Adrenal gland (tissue), 12 donors: ENCODE measurements around the gene PRIMA1. TPM values are rescaled to one million over a fixed set of nuclear protein-coding genes. Genes with fewer than 3 reads are reported as not detected.

ENCODE experiments used
- DNase-seq, 7 donors: peaks; one replicate each; pipeline ENCODE4 v3.0.0-alpha.2; 2019 to 2020
- H3K27ac ChIP-seq, 5 donors: fragments of 200-600 bp; sonication (generic) in 4 of 5; 1 replicate in 3 of 5; 2 replicates in 2 of 5; pipeline versions ENCODE4 v1.5.1 to v1.8.0; 2016 to 2020; ENCODE audit warnings: mild to moderate bottlenecking in 1 of 5
- H3K27me3 ChIP-seq: fragments of 200-600 bp; 2 replicates; pipeline ENCODE4 v1.8.0; 2021
- H3K36me3 ChIP-seq, 2 donors: fragments of 200-600 bp; replicated peaks in 1 of 2; 1 replicate in 1 of 2; 2 replicates in 1 of 2; pipeline versions ENCODE4 v1.5.1 to v1.8.0; 2018 to 2022
- H3K4me1 ChIP-seq, 2 donors: fragments of 200-600 bp; replicated peaks in 1 of 2; 1 replicate in 1 of 2; 2 replicates in 1 of 2; pipeline versions ENCODE4 v1.5.1 to v1.8.0; 2018 to 2021
- H3K4me3 ChIP-seq, 4 donors: fragments of 200-600 bp; sonication (generic) in 3 of 4; one replicate each; pipeline ENCODE4 v1.5.1; 2016 to 2018
- H3K9me3 ChIP-seq, 3 donors: fragments of 200-600 bp; sonication (generic) in 1 of 3; replicated peaks in 1 of 3; 1 replicate in 2 of 3; 2 replicates in 1 of 3; pipeline versions ENCODE4 v1.5.1 to v1.8.0; 2016 to 2021
- CTCF ChIP-seq, 6 experiments: fragments of 450-650 bp in 4 of 6; fragments of 200-600 bp in 2 of 6; sonication (generic) in 1 of 6; IDR thresholded peaks; 1 replicate in 5 of 6; 2 replicates in 1 of 6; pipeline versions ENCODE4 v1.5.1 to v1.8.0; 2016 to 2021; ENCODE audit warnings: antibody characterized with exemption in 6 of 6, mild to moderate bottlenecking in 2 of 6, moderate library complexity in 1 of 6
- POLR2A ChIP-seq, 2 donors: fragments of 450-650 bp; IDR thresholded peaks; one replicate each; pipeline ENCODE4 v1.6.1; 2017; ENCODE audit warnings: antibody characterized with exemption in 2 of 2, mild to moderate bottlenecking in 2 of 2, moderate library complexity in 1 of 2
- WGBS, 4 donors: extraction: QIAGEN DNeasy Blood & Tissue Kit in 2 of 4; methylation state at CpG; one replicate each; pipeline versions ENCODE4 v1.1.5 to v1.1.7; 2013 to 2017; 5-methylcytosine and 5-hydroxymethylcytosine counted together
- intact Hi-C, 2 donors: fragments of 100-400 bp; cut with DNase I; formaldehyde crosslinking; loops; one replicate each; pipeline versions ENCODE4 v1.14.1 to v1.15.0; 2022 to 2023
- polyA plus RNA-seq, 3 donors: library from polyadenylated mRNA; stranded (reverse); fragments of 200-250 nt in 2 of 3; fragments of 350-450 nt in 1 of 3; fragmentation: Illumina TruSeq in 1 of 3; extraction: RNeasy Lipid Tissue Mini Kit (QIAGEN cat#74804) in 1 of 3; gene quantifications; one replicate each; pipeline ENCODE4 v1.2.3, GENCODE V29; 2013 to 2014
- total RNA-seq, 9 donors: library from RNA; depleted of rRNA in 4 of 9; stranded (reverse); fragments of >200 nt in 4 of 9; fragments of 120-200 nt in 1 of 9; fragmentation: NEBNext Ultra II Directional in 1 of 9; extraction: Animal tissue kit (Norgen Biotek cat#: 25700) in 1 of 9; gene quantifications; one replicate each; pipeline versions ENCODE4 v1.1.0 to v1.2.4, GENCODE V29; 2013 to 2023
- donor health status: healthy with polysubstance abuse.
- donor health status: Bipolar disorder and iron deficiency.
- donor health status: DM: yes; HTN: yes; CAD: no.
- donor health status: DM: no; HTN: no; CAD: no.
- donor health status: DM: no; HTN: no; CAD: no.
- donor health status: DM: yes; HTN: yes; CAD: no.

The PRIMA1 gene
- total and polyA plus RNA-seq, 12 donors, result 0.47 to 4.7 (median 1.7) TPM; not detected in 1

GRCh38 chr14:93712079-93712837 lies 76.0 kb downstream of the PRIMA1 start:
- no peaks in the 10 kb centered on the region for H3K4me1 ChIP-seq
- intact Hi-C loops, result no loop called here
- no peak overlapping the region for H3K4me3 ChIP-seq
- DNase-seq, result peak in 1 of 7 donors; percentile 29
- H3K27ac ChIP-seq, result no peak overlapping the region
- H3K9me3 ChIP-seq, result no peaks in the 10 kb centered on the region
- TF ChIP-seq CTCF (IDR thresholded peaks at IDR 0.05) (no peak), POLR2A (IDR thresholded peaks at IDR 0.05) (no peak)
- WGBS, 4 donors, result 50 to 63% (median 56%) methylated on average over 8 to 9 of the region's 9 CpGs
- no peaks in the 10 kb centered on the region for H3K27me3 ChIP-seq
- no peaks in the 10 kb centered on the region for H3K36me3 ChIP-seq

- Histone ChIP-seq H3K27ac (no peak overlapping the region), H3K9me3 (no peaks in the 10 kb centered on the region), H3K4me1 (no peaks in the 10 kb centered on the region), H3K4me3 (no peak overlapping the region), H3K27me3 (no peaks in the 10 kb centered on the region), H3K36me3 (no peaks in the 10 kb centered on the region)
- DNase-seq, result peak in 1 of 7 donors; percentile 5
- WGBS, 4 donors, result 75 to 92% (median 85%) methylated on average over 4 of the region's 4 CpGs
- intact Hi-C loops, result no loop called here
- TF ChIP-seq CTCF (IDR thresholded peaks at IDR 0.05) (no peak), POLR2A (IDR thresholded peaks at IDR 0.05) (no peak)
Observed at GRCh38 chr14:93709249-93709648, 79.0 kb downstream of the PRIMA1 start.

- H3K9me3 ChIP-seq, result no peaks in the 10 kb centered on the region
- WGBS, 4 donors, result 74 to 86% (median 84%) methylated on average over 5 of the region's 5 CpGs
- intact Hi-C loops, result no loop called here
- peak in 1 of 7 donors; percentile 48 for DNase-seq
- TF ChIP-seq POLR2A (IDR thresholded peaks at IDR 0.05), result no peak
- TF ChIP-seq CTCF (IDR thresholded peaks at IDR 0.05), result no peak
- H3K27ac ChIP-seq, result no peak overlapping the region
- no peaks in the 10 kb centered on the region for H3K4me1 ChIP-seq
- no peaks in the 10 kb centered on the region for H3K36me3 ChIP-seq
- H3K27me3 ChIP-seq, result no peaks in the 10 kb centered on the region
- H3K4me3 ChIP-seq, result no peak overlapping the region
Observed at GRCh38 chr14:93708800-93709199, 79.5 kb downstream of the PRIMA1 start.

GRCh38 chr14:93708311-93708734 lies 80.0 kb downstream of the PRIMA1 start:
- TF ChIP-seq POLR2A (IDR thresholded peaks at IDR 0.05), result no peak
- no peak for TF ChIP-seq CTCF (IDR thresholded peaks at IDR 0.05)
- intact Hi-C loops, result no loop called here
- no peak overlapping the region for H3K27ac ChIP-seq
- no peaks in the 10 kb centered on the region for H3K36me3 ChIP-seq
- no peaks in the 10 kb centered on the region for H3K9me3 ChIP-seq
- DNase-seq, result no peak
- no peaks in the 10 kb centered on the region for H3K27me3 ChIP-seq
- WGBS, 4 donors, result 77 to 84% (median 78%) methylated on average over 6 of the region's 6 CpGs
- no peak overlapping the region for H3K4me3 ChIP-seq
- H3K4me1 ChIP-seq, result no peaks in the 10 kb centered on the region
